A549 (cell line): ENCODE measurements around the gene TMEM9. TPM values are rescaled to one million over a fixed set of nuclear protein-coding genes. Genes with fewer than 3 reads are reported as not detected.

Source experiments
- ATAC-seq, 2 experiments: fragments of 200-7000 bp in 1 of 2; fragments of >200 bp in 1 of 2; cut with Nextera tagmentation in 1 of 2; cut with Tn5 transposase in 1 of 2; 3 replicates each; pipeline versions ENCODE4 v1.8.0 to v1.9.1; 2018 to 2020; ENCODE audit warnings: mild to moderate bottlenecking in 1 of 2, moderate library complexity in 1 of 2
- CTCF ChIA-PET: fragments of 300-600 bp; sonication (Branson Sonifier 250); formaldehyde crosslinking; extraction: SDS; loops from one replicate; lab custom pipeline; 2021; ENCODE audit warnings: antibody characterized with exemption, inconsistent platforms; lab: Yijun Ruan, JAX
- POLR2A ChIA-PET: fragments of 350-600 bp; formaldehyde crosslinking; extraction: SDS; loops from one replicate; lab custom pipeline; 2021; ENCODE audit warnings: antibody characterized with exemption, inconsistent platforms; lab: Yijun Ruan, JAX
- DNase-seq, 2 experiments: peaks; one replicate each; pipeline versions ENCODE4 v3.0.0 to v3.0.0-alpha.2; 2011 to 2016; ENCODE audit warnings: low read depth in 1 of 2, low spot score in 1 of 2
- FAIRE-seq: peaks from 2 replicates; lab custom pipeline; 2011; peaks lifted over from hg19 to GRCh38; lab: Jason Lieb, UNC
- H3K27ac ChIP-seq, 2 experiments: fragments of >200 bp; sonication (Bioruptor Twin); formaldehyde crosslinking; 3 replicates each; pipeline ENCODE4 v1.5.1; 2016 to 2017
- H3K4me1 ChIP-seq: fragments of >200 bp; sonication (Bioruptor Twin); formaldehyde crosslinking; 3 replicates; pipeline ENCODE4 v1.6.1; 2016
- H3K4me2 ChIP-seq: fragments of >200 bp; sonication (Bioruptor Twin); formaldehyde crosslinking; 3 replicates; pipeline ENCODE4 v1.6.1; 2016
- H3K4me3 ChIP-seq: fragments of >200 bp; sonication (Bioruptor Twin); formaldehyde crosslinking; 3 replicates; pipeline ENCODE4 v1.5.1; 2016
- H3K9me3 ChIP-seq: fragments of >200 bp; sonication (Bioruptor Twin); formaldehyde crosslinking; 3 replicates; pipeline ENCODE4 v1.6.1; 2016
- BCL3 ChIP-seq: fragments of >200 bp; sonication (Bioruptor Twin); formaldehyde crosslinking; IDR thresholded peaks from 3 replicates; pipeline ENCODE4 v1.6.1; 2016
- BHLHE40 ChIP-seq: IDR thresholded peaks from 2 replicates; pipeline ENCODE4 v1.6.1; 2012; ENCODE audit warnings: low read depth, low read length, inconsistent platforms
- CBX2 ChIP-seq: fragments of 200-600 bp; sonication (generic); IDR thresholded peaks from 2 replicates; pipeline ENCODE4 v1.6.1; 2016; ENCODE audit warnings: low read depth, mild to moderate bottlenecking, borderline replicate concordance
- CEBPB ChIP-seq, 2 experiments: fragments of >200 bp in 1 of 2; sonication (Bioruptor Twin) in 1 of 2; formaldehyde crosslinking in 1 of 2; IDR thresholded peaks; 2 replicates each; pipeline ENCODE4 v1.6.1; 2012 to 2016
- CHD4 ChIP-seq: fragments of 200-600 bp; sonication (generic); IDR thresholded peaks from 2 replicates; pipeline ENCODE4 v1.6.1; 2016; ENCODE audit warnings: antibody characterized with exemption, mild to moderate bottlenecking, borderline replicate concordance
- EHMT2 ChIP-seq: fragments of 200-600 bp; sonication (generic); IDR thresholded peaks from 2 replicates; pipeline ENCODE4 v1.6.1; 2016; ENCODE audit warnings: antibody characterized with exemption, low read depth, mild to moderate bottlenecking, moderate library complexity
- EP300 ChIP-seq, 2 experiments: fragments of >200 bp; sonication (Bioruptor Twin); formaldehyde crosslinking; IDR thresholded peaks; 2 replicates in 1 of 2; 3 replicates in 1 of 2; pipeline ENCODE4 v1.6.1; 2016 to 2017
- ESRRA ChIP-seq: fragments of 150-350 bp; IDR thresholded peaks from 2 replicates; pipeline ENCODE4 v1.6.1; 2014; ENCODE audit warnings: mild to moderate bottlenecking, low read length, borderline replicate concordance
- FOSL2 ChIP-seq, 2 experiments: fragments of 450-650 bp in 1 of 2; fragments of >200 bp in 1 of 2; sonication (Bioruptor Twin) in 1 of 2; formaldehyde crosslinking; IDR thresholded peaks; 2 replicates each; pipeline versions ENCODE4 v1.5.0 to v1.6.1; 2016 to 2020; ENCODE audit warnings: mild to moderate bottlenecking in 1 of 2, moderate library complexity in 1 of 2
- HDAC2 ChIP-seq: fragments of 200-600 bp; sonication (generic); IDR thresholded peaks from 2 replicates; pipeline ENCODE4 v1.6.1; 2016
- JUN ChIP-seq, 2 experiments: fragments of >200 bp; sonication (Bioruptor Twin); formaldehyde crosslinking; IDR thresholded peaks; 2 replicates in 1 of 2; 3 replicates in 1 of 2; pipeline ENCODE4 v1.6.1; 2016 to 2017
- KDM1A ChIP-seq: fragments of 200-600 bp; sonication (generic); IDR thresholded peaks from 2 replicates; pipeline ENCODE4 v1.6.1; 2016; ENCODE audit warnings: low read depth, mild to moderate bottlenecking
- MAX ChIP-seq: IDR thresholded peaks from 2 replicates; pipeline ENCODE4 v1.6.1; 2012
- MAZ ChIP-seq: fragments of 150-350 bp; IDR thresholded peaks from 2 replicates; pipeline ENCODE4 v1.6.1; 2014; ENCODE audit warnings: antibody characterized with exemption, low read depth, low read length, borderline replicate concordance
- MYC ChIP-seq: IDR thresholded peaks from 2 replicates; pipeline ENCODE4 v1.6.1; 2012; ENCODE audit warnings: mild to moderate bottlenecking, inconsistent platforms, low read length, improper control_type of control experiment, borderline replicate concordance
- PHF8 ChIP-seq: fragments of 200-600 bp; sonication (generic); IDR thresholded peaks from 2 replicates; pipeline ENCODE4 v1.6.1; 2016; ENCODE audit warnings: low read depth, mild to moderate bottlenecking, antibody characterized with exemption, moderate library complexity, borderline replicate concordance
- POLR2A ChIP-seq: IDR thresholded peaks from 2 replicates; pipeline ENCODE4 v1.6.1; 2012; ENCODE audit warnings: mild to moderate bottlenecking, low read length
- POLR2AphosphoS2 ChIP-seq: conservative IDR thresholded peaks from 2 replicates; pipeline ENCODE4 v1.6.1; 2012; ENCODE audit warnings: low read length, improper control_type of control experiment, inconsistent platforms
- RARB ChIP-seq: fragments of 250-450 bp; sonication (Bioruptor Pico); IDR thresholded peaks from 2 replicates; pipeline ENCODE4 v1.8.0; 2021; ENCODE audit warnings: mild to moderate bottlenecking, moderate library complexity
- RCOR1 ChIP-seq: fragments of 150-350 bp; IDR thresholded peaks from 2 replicates; pipeline ENCODE4 v1.6.1; 2014; ENCODE audit warnings: antibody characterized with exemption, low read length, low read depth
- REST ChIP-seq: fragments of 200-600 bp; sonication (generic); IDR thresholded peaks from 2 replicates; pipeline ENCODE4 v1.6.1; 2016; ENCODE audit warnings: antibody characterized with exemption, mild to moderate bottlenecking, moderate library complexity
- SMC3 ChIP-seq: fragments of >200 bp; sonication (Bioruptor Twin); formaldehyde crosslinking; IDR thresholded peaks from 3 replicates; pipeline ENCODE4 v1.6.1; 2018; ENCODE audit warnings: inconsistent platforms
- SREBF2 ChIP-seq: fragments of 450-650 bp; IDR thresholded peaks from 2 replicates; pipeline ENCODE4 v1.6.1; 2014; ENCODE audit warnings: mild to moderate bottlenecking, moderate library complexity
- TFCP2L1 ChIP-seq: fragments of 250-450 bp; sonication (Bioruptor Pico); IDR thresholded peaks from 2 replicates; pipeline ENCODE4 v1.5.0; 2021; ENCODE audit warnings: mild to moderate bottlenecking
- TP53 ChIP-seq: fragments of 250-450 bp; sonication (Bioruptor Pico); IDR thresholded peaks from 2 replicates; pipeline ENCODE4 v1.5.0; 2021; ENCODE audit warnings: mild to moderate bottlenecking, moderate library complexity
- ZC3H11A ChIP-seq: fragments of 450-650 bp; IDR thresholded peaks from 2 replicates; pipeline ENCODE4 v1.6.1; 2014; ENCODE audit warnings: antibody characterized with exemption, mild to moderate bottlenecking
- ZSCAN20 ChIP-seq: fragments of 250-450 bp; sonication (Bioruptor Pico); IDR thresholded peaks from 2 replicates; pipeline ENCODE4 v1.8.0; 2022; ENCODE audit warnings: mild to moderate bottlenecking, moderate library complexity
- WGBS: methylation state at CpG from one replicate; pipeline ENCODE4 v1.1.6; 2017; ENCODE audit errors: missing lambda C conversion rate; 5-methylcytosine and 5-hydroxymethylcytosine counted together
- polyA plus RNA-seq, 4 experiments: library from polyadenylated mRNA; depleted of rRNA in 3 of 4; stranded (reverse); fragments of >200 nt; fragmentation: RNase III in 1 of 4; extraction: RNeasy Plus Mini Kit Qiagen cat#74134 plus additional on column Dnase treatment in 1 of 4; gene quantifications; 2 replicates in 3 of 4; 3 replicates in 1 of 4; pipeline ENCODE4 v1.2.3, GENCODE V29; 2011 to 2017
- TF ChIP-seq, protein P1 (sequence below): IDR thresholded peaks from 2 replicates; pipeline ENCODE4 v1.6.1; 2012; ENCODE audit warnings: low read depth, borderline replicate concordance
- TF ChIP-seq, protein P2 (sequence below): IDR thresholded peaks from 2 replicates; pipeline ENCODE4 v1.6.1; 2012

The TMEM9 gene
- polyA plus RNA-seq, 2 of the 4 experiments (the other 2 are of a cell fraction): 86.8 to 97.0 TPM

DNA sequence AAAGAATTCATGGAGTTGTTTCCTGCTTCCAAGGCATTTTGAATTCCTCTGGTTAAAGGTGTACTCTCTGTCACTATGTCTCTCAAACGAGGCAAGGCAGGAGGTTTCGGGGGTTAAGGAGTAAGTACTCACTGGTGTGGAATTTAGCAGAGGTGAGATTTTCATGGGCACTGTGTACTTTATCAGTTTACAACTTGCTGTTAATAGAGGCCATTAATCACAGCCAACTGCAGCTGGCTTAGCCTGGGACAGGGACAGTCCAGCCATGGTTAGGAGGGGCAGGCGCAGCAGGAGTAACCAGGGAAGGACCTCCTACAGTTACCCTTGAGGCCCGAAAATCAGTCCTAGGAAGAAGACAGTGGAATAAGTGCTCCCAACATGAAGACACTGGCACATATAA is 18.1 kb upstream of the TMEM9 start:
- WGBS: 76% methylated on average over 4 of the region's 4 CpGs
- no peak for ATAC-seq
- POLR2A ChIA-PET: interaction anchor here (0.6 kb wide), 1 partner anchor 71 kb away, joined by 4 read pairs; no protein-coding TSS in a partner anchor
- CTCF ChIA-PET: interaction anchor here (1.3 to 5.3 kb wide), 6 partner anchors 12 to 189 kb away, joined by 3 to 19 read pairs (median 6); no protein-coding TSS in a partner anchor
- H3K4me1 ChIP-seq: peaks cover 47% of the 10 kb centered on the region
- H3K27ac ChIP-seq: peak overlapping the region; percentile 11 to 81; a peak in 3 of 6 replicates
- DNase-seq: no peak
- no peak for TF ChIP-seq TFCP2L1 (CRISPR knock-in tag)
- H3K9me3 ChIP-seq: no peaks in the 10 kb centered on the region
- no peak overlapping the region for H3K4me3 ChIP-seq
- no peak overlapping the region for H3K4me2 ChIP-seq
- FAIRE-seq: no peak

- no peaks in the 10 kb centered on the region for H3K9me3 ChIP-seq
- H3K4me2 ChIP-seq: peak overlapping the region; percentile 82
- H3K27ac ChIP-seq: peak overlapping the region; percentile 81 to 92
- ChIA-PET POLR2A (interaction anchor here (1.0 kb wide), 1 partner anchor 17 kb away, joined by 3 read pairs; the partner anchor contains the start of gene TMEM9), CTCF (interaction anchor here (0.5 to 5.3 kb wide), 17 partner anchors 10 to 199 kb away, joined by 3 to 32 read pairs (median 4); no protein-coding TSS in a partner anchor)
- H3K4me1 ChIP-seq: peaks cover 37% of the 10 kb centered on the region
- FAIRE-seq: no peak
- peak; percentile 76 to 80 for ATAC-seq
- peak; percentile 57 to 70 for DNase-seq
- H3K4me3 ChIP-seq: peak overlapping the region; percentile 53
- WGBS: 14% methylated on average over 47 of the region's 48 CpGs
- TF ChIP-seq MYC: no peak
- TF ChIP-seq ZC3H11A: no peak
- TF ChIP-seq CBX2: no peak
- no peak for TF ChIP-seq MAZ
- TF ChIP-seq MAX: no peak
- TF ChIP-seq BCL3: no peak
- TF ChIP-seq FOSL2 (IDR thresholded peaks at IDR 0.05): no peak
- no peak for TF ChIP-seq FOSL2 (CRISPR knock-in tag; IDR thresholded peaks at IDR 0.05)
- TF ChIP-seq BHLHE40: no peak
- peak; percentile 85; the same call in 1 of the 2 replicates for TF ChIP-seq PHF8
- TF ChIP-seq RARB (CRISPR knock-in tag): no peak
- TF ChIP-seq, protein P1, sequence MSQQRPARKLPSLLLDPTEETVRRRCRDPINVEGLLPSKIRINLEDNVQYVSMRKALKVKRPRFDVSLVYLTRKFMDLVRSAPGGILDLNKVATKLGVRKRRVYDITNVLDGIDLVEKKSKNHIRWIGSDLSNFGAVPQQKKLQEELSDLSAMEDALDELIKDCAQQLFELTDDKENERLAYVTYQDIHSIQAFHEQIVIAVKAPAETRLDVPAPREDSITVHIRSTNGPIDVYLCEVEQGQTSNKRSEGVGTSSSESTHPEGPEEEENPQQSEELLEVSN: no peak; the same call in 1 of the 2 replicates
- TF ChIP-seq EHMT2: no peak
- peak in 1 of 2 experiments; percentile 69; a peak in 2 of 5 replicates for TF ChIP-seq JUN (IDR thresholded peaks at IDR 0.05)
- no peak for TF ChIP-seq SREBF2
- no peak for TF ChIP-seq EP300 (IDR thresholded peaks at IDR 0.05)
- no peak for TF ChIP-seq ZSCAN20
- TF ChIP-seq, protein P2, sequence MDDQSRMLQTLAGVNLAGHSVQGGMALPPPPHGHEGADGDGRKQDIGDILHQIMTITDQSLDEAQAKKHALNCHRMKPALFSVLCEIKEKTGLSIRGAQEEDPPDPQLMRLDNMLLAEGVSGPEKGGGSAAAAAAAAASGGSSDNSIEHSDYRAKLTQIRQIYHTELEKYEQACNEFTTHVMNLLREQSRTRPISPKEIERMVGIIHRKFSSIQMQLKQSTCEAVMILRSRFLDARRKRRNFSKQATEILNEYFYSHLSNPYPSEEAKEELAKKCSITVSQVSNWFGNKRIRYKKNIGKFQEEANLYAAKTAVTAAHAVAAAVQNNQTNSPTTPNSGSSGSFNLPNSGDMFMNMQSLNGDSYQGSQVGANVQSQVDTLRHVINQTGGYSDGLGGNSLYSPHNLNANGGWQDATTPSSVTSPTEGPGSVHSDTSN: no peak
- TF ChIP-seq ESRRA: no peak
- TF ChIP-seq KDM1A: peak; percentile 95
- TF ChIP-seq TFCP2L1 (CRISPR knock-in tag): no peak
- TF ChIP-seq CEBPB (IDR thresholded peaks at IDR 0.05): no peak
- no peak; the same call in 1 of the 2 replicates for TF ChIP-seq REST
- TF ChIP-seq POLR2A: no peak
- 0 out of 2 replicates have a peak, but pooled peaks have one; percentile 82 for TF ChIP-seq HDAC2
- TF ChIP-seq RCOR1: no peak
- TF ChIP-seq POLR2AphosphoS2: no peak
- no peak for TF ChIP-seq TP53 (CRISPR knock-in tag)
- TF ChIP-seq CHD4: peak; percentile 65; the same call in 1 of the 2 replicates
- TF ChIP-seq SMC3: 0 out of 3 replicates have a peak, but pooled peaks have one; percentile 30
Observed at GRCh38 chr1:201171063-201172036, 17.1 kb upstream of the TMEM9 start.
